Hepatocyte (in vitro differentiated cells): ENCODE data around the gene FES. TPM values are rescaled to one million over a fixed set of nuclear protein-coding genes. Genes with fewer than 3 reads are reported as not detected.

Source experiments
- DNase-seq: peaks from one replicate; pipeline ENCODE4 v3.0.0-alpha.2; 2016; ENCODE audit warnings: low spot score
- H2AFZ ChIP-seq: fragments of 200-600 bp; sonication (generic); 2 replicates; pipeline ENCODE4 v1.6.0; 2016; ENCODE audit warnings: antibody characterized with exemption, mild to moderate bottlenecking
- H3K27ac ChIP-seq: fragments of 200-600 bp; sonication (generic); 2 replicates; pipeline ENCODE4 v1.5.1; 2016; ENCODE audit warnings: mild to moderate bottlenecking
- H3K27me3 ChIP-seq: fragments of 200-600 bp; sonication (generic); 2 replicates; pipeline ENCODE4 v1.6.1; 2016
- H3K36me3 ChIP-seq: fragments of 200-600 bp; sonication (generic); replicated peaks from 2 replicates; pipeline ENCODE4 v1.5.1; 2016; ENCODE audit warnings: low read depth; ENCODE audit not compliant: insufficient read depth
- H3K4me1 ChIP-seq: fragments of 200-600 bp; sonication (generic); 2 replicates; pipeline ENCODE4 v1.5.1; 2016; ENCODE audit warnings: mild to moderate bottlenecking, moderate library complexity; ENCODE audit not compliant: insufficient read depth
- H3K4me2 ChIP-seq: fragments of 200-600 bp; sonication (generic); 2 replicates; pipeline ENCODE4 v1.6.0; 2016
- H3K4me3 ChIP-seq: fragments of 200-600 bp; sonication (generic); 2 replicates; pipeline ENCODE4 v1.5.1; 2016; ENCODE audit warnings: mild to moderate bottlenecking
- H3K79me2 ChIP-seq: fragments of 200-600 bp; sonication (generic); 2 replicates; pipeline ENCODE4 v1.6.0; 2017; ENCODE audit warnings: mild to moderate bottlenecking
- H3K9me2 ChIP-seq: fragments of 200-600 bp; sonication (generic); replicated peaks from 2 replicates; pipeline ENCODE4 v1.6.0; 2017; ENCODE audit warnings: mild to moderate bottlenecking; ENCODE audit not compliant: insufficient read depth
- H3K9me3 ChIP-seq: fragments of 200-600 bp; sonication (generic); 2 replicates; pipeline ENCODE4 v1.5.1; 2016; ENCODE audit warnings: low read depth, mild to moderate bottlenecking
- H4K20me1 ChIP-seq: fragments of 200-600 bp; sonication (generic); 2 replicates; pipeline ENCODE4 v1.6.0; 2016; ENCODE audit warnings: mild to moderate bottlenecking; ENCODE audit not compliant: insufficient read depth, poor library complexity, severe bottlenecking
- CTCF ChIP-seq: fragments of 200-600 bp; sonication (generic); IDR thresholded peaks from 2 replicates; pipeline ENCODE4 v1.5.1; 2016; ENCODE audit warnings: antibody characterized with exemption, mild to moderate bottlenecking; ENCODE audit not compliant: poor library complexity
- EZH2 ChIP-seq: fragments of 200-600 bp; sonication (generic); IDR thresholded peaks from 2 replicates; pipeline ENCODE4 v1.6.1; 2016; ENCODE audit warnings: antibody characterized with exemption, mild to moderate bottlenecking, borderline replicate concordance
- EZH2phosphoT487 ChIP-seq: fragments of 200-600 bp; sonication (generic); IDR thresholded peaks from one replicate; pipeline ENCODE4 v1.6.1; 2018; ENCODE audit warnings: antibody characterized with exemption, mild to moderate bottlenecking, low read depth, moderate library complexity; ENCODE audit not compliant: unreplicated experiment, severe bottlenecking
- WGBS: methylation state at CpG from one replicate; pipeline ENCODE4 v1.1.6; 2016; ENCODE audit warnings: low lambda C conversion rate; ENCODE audit errors: missing lambda C conversion rate; 5-methylcytosine and 5-hydroxymethylcytosine counted together
- polyA plus RNA-seq: library from polyadenylated mRNA; unstranded; fragments of >200 nt; fragmentation: Nextera tagmentation; extraction: Ambion mirVana; gene quantifications from 2 replicates; pipeline ENCODE4 v1.2.1, GENCODE V29; 2016
- total RNA-seq: library from RNA; depleted of rRNA; stranded (reverse); fragments of >200 nt; gene quantifications from 2 replicates; pipeline ENCODE4 v1.2.3, GENCODE V29; 2014

The FES gene
- total and polyA plus RNA-seq, 2 experiments from 2014 or later, result 7.3 to 13.5 TPM

DNA sequence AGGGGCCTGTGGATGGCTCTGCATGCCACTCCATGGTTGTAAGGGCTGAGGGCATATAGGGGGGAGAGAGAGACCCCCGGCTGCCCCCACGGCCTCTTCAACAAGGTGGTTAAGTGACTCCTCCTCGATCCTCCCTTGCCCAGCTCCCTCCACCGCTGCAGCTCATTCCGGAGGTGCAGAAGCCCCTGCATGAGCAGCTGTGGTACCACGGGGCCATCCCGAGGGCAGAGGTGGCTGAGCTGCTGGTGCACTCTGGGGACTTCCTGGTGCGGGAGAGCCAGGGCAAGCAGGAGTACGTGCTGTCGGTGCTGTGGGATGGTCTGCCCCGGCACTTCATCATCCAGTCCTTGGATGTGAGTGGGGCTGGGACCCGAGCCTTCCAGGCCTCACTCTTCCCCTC, 6.5 kb downstream of the FES start:
- Histone ChIP-seq H4K20me1 (no peaks in the 10 kb centered on the region), H3K4me2 (no peak overlapping the region), H3K27me3 (no peaks in the 10 kb centered on the region), H2AFZ (no peak overlapping the region), H3K27ac (no peak overlapping the region), H3K36me3 (no peaks in the 10 kb centered on the region), H3K4me3 (no peak overlapping the region), H3K79me2 (no peaks in the 10 kb centered on the region), H3K9me3 (no peaks in the 10 kb centered on the region), H3K9me2 (no peaks in the 10 kb centered on the region), H3K4me1 (peaks cover under 1% of the 10 kb centered on the region)
- 93% methylated on average over 11 of the region's 12 CpGs for WGBS
- no peak for DNase-seq
- TF ChIP-seq CTCF (no peak), EZH2 (no peak), EZH2phosphoT487 (no peak)

GRCh38 chr15:90891346-90891949, 7.1 kb downstream of the FES start:
- WGBS, result 93% methylated on average over 8 of the region's 8 CpGs
- H3K27me3 ChIP-seq, result no peaks in the 10 kb centered on the region
- no peak overlapping the region for H2AFZ ChIP-seq
- no peaks in the 10 kb centered on the region for H3K9me3 ChIP-seq
- no peaks in the 10 kb centered on the region for H3K9me2 ChIP-seq
- H4K20me1 ChIP-seq, result no peaks in the 10 kb centered on the region
- no peak overlapping the region for H3K4me3 ChIP-seq
- no peaks in the 10 kb centered on the region for H3K4me1 ChIP-seq
- H3K4me2 ChIP-seq, result no peak overlapping the region
- no peak for TF ChIP-seq CTCF
- no peak for TF ChIP-seq EZH2phosphoT487
- no peak for TF ChIP-seq EZH2
- DNase-seq, result no peak
- no peak overlapping the region for H3K27ac ChIP-seq
- H3K36me3 ChIP-seq, result no peaks in the 10 kb centered on the region
- no peaks in the 10 kb centered on the region for H3K79me2 ChIP-seq

DNA sequence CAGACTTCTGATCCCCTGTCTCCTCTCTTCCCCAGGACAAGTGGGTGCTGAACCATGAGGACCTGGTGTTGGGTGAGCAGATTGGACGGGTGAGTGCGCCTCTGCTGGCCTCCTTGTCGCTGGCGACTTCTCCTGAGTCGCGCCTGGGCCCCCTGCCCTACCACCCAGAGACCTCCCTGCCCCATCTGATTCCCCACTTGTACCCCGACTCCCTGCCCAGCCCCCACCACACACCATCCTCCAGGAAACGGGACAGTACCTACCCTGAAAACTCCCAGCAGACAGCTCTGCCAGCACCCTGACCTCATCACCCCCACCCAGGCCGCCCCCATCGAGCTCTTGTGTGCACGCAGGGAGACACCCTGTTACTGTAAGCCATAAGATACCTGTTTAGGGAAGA, 7.7 kb downstream of the FES start:
- TF ChIP-seq CTCF, result no peak
- no peak for TF ChIP-seq EZH2phosphoT487
- no peak for TF ChIP-seq EZH2
- Histone ChIP-seq H4K20me1 (no peaks in the 10 kb centered on the region), H3K27me3 (no peaks in the 10 kb centered on the region), H2AFZ (no peak overlapping the region), H3K9me3 (no peaks in the 10 kb centered on the region), H3K4me2 (no peak overlapping the region), H3K4me1 (no peaks in the 10 kb centered on the region), H3K4me3 (no peak overlapping the region), H3K36me3 (no peaks in the 10 kb centered on the region), H3K27ac (no peak overlapping the region), H3K9me2 (no peaks in the 10 kb centered on the region), H3K79me2 (no peaks in the 10 kb centered on the region)
- 98% methylated on average over 11 of the region's 11 CpGs for WGBS
- no peak for DNase-seq
